ENCODE results near the gene KCTD16. TPM values are rescaled to one million over a fixed set of nuclear protein-coding genes. Genes with fewer than 3 reads are reported as not detected.

The KCTD16 gene
- total and polyA plus RNA-seq, 8 donors: 0.18 to 0.73 (median 0.35) TPM

GRCh38 chr5:144310621-144311020 is 139.9 kb downstream of the KCTD16 start:
- H3K9me3 ChIP-seq: no peaks in the 10 kb centered on the region
- no peak for TF ChIP-seq CTCF (IDR thresholded peaks at IDR 0.05)
- intact Hi-C loops (cut with DNase I): no loop called here
- ATAC-seq (no peak), DNase-seq (no peak)
- no peaks in the 10 kb centered on the region for H3K27me3 ChIP-seq
- H3K27ac ChIP-seq: no peak overlapping the region
- no peaks in the 10 kb centered on the region for H3K4me1 ChIP-seq
- no peaks in the 10 kb centered on the region for H3K36me3 ChIP-seq
- no peak overlapping the region for H3K4me3 ChIP-seq

GRCh38 chr5:144313147-144313726 is 142.6 kb downstream of the KCTD16 start:
- ATAC-seq (no peak), DNase-seq (no peak)
- H3K4me1 ChIP-seq: no peaks in the 10 kb centered on the region
- H3K36me3 ChIP-seq: no peaks in the 10 kb centered on the region
- H3K27me3 ChIP-seq: no peaks in the 10 kb centered on the region
- TF ChIP-seq CTCF (IDR thresholded peaks at IDR 0.05): no peak
- no peak overlapping the region for H3K27ac ChIP-seq
- intact Hi-C loops (cut with DNase I): no loop called here
- H3K9me3 ChIP-seq: no peaks in the 10 kb centered on the region
- no peak overlapping the region for H3K4me3 ChIP-seq

- no peak for TF ChIP-seq CTCF (IDR thresholded peaks at IDR 0.05)
- intact Hi-C loops (cut with DNase I): no loop called here
- no peak for DNase-seq
- Histone ChIP-seq H3K36me3 (no peaks in the 10 kb centered on the region), H3K4me3 (no peak overlapping the region), H3K27me3 (no peaks in the 10 kb centered on the region), H3K27ac (no peak overlapping the region), H3K9me3 (no peaks in the 10 kb centered on the region), H3K4me1 (no peaks in the 10 kb centered on the region)
- ATAC-seq: no peak
Observed at GRCh38 chr5:144315026-144315425, 144.4 kb downstream of the KCTD16 start.

GRCh38 chr5:144315994-144316634 is 145.4 kb downstream of the KCTD16 start:
- Histone ChIP-seq H3K27me3 (no peaks in the 10 kb centered on the region), H3K9me3 (no peaks in the 10 kb centered on the region), H3K4me3 (no peak overlapping the region), H3K4me1 (no peaks in the 10 kb centered on the region), H3K27ac (no peak overlapping the region), H3K36me3 (no peaks in the 10 kb centered on the region)
- ATAC-seq (no peak), DNase-seq (no peak)
- no peak for TF ChIP-seq CTCF (IDR thresholded peaks at IDR 0.05)
- intact Hi-C loops (cut with DNase I): no loop called here

GRCh38 chr5:144318011-144318410 is 147.3 kb downstream of the KCTD16 start:
- Histone ChIP-seq H3K27ac (no peak overlapping the region), H3K27me3 (no peaks in the 10 kb centered on the region), H3K9me3 (no peaks in the 10 kb centered on the region), H3K4me3 (no peak overlapping the region), H3K4me1 (no peaks in the 10 kb centered on the region), H3K36me3 (no peaks in the 10 kb centered on the region)
- intact Hi-C loops (cut with DNase I): no loop called here
- TF ChIP-seq CTCF (IDR thresholded peaks at IDR 0.05): no peak
- ATAC-seq: no peak
- DNase-seq: no peak
